Measurements from ENCODE around the gene HIF1A.
"Not testable (repeated sequence)": the region's sequence is repeated elsewhere in the genome, so short reads cannot be mapped to it uniquely, and the experiment has no call there.

Gene HIF1A

DNA sequence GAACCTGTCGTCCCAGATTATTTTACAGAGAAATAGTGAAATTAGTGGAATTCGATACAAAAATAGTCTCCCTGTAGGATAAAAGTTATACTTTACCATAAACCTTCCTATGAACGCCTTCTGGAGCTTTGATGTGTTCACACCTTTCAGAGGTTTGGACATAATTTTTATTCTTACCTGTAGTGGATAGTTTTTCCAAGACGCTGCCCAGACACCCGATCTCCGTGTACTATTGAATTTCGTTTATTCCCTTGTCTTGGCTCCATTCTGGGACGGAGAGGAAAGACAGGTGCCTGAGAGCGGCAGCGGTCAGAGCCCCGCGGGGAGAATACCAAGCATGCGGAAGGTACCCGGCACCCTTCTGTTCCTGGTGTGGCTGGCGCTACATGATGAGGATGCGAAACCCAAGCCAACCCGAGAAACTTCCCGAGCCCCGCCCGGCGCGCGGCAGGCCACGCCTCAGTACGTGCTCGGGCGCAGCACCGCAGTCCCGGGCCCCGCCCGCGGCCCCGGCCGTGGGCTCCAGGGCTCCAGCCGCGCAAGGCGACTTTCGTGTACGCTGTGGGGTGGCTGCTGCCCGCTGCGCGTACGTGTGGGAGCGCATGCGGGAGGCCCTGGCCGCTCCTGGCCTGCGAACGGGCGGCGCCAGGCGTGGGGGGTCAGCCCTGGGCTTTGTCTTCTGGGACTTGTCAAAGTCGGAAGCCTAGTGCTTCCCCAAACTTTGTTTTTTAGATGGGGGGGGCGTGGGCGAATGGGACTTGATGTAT, 55.6 kb downstream of the HIF1A start:
- DNase-seq = no peak

DNA sequence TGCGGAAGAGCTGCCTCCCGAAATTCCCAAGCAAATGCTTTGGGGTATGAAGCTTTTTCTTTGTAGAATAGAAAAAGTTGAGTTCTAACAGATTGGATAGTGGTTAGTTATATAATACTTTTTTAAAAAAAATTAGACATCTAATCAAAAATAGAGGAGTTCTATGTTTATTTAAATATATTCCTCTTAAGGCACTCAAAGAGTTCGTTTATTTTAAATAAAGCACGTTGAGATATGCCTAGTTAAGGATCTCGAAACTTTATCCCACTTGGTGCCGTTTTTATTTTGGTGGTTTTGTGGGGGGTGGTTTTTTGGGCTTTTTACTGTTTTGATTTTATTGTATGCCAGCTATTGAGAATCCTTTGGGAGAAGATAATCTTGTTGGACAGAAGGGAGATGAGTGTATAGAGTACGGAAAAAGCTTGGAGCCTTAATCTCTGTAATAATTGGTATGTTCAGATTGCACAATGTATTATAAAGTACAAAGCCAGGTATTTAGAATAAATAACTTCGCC, 56.2 kb downstream of the HIF1A start:
- DNase-seq = no peak

DNA sequence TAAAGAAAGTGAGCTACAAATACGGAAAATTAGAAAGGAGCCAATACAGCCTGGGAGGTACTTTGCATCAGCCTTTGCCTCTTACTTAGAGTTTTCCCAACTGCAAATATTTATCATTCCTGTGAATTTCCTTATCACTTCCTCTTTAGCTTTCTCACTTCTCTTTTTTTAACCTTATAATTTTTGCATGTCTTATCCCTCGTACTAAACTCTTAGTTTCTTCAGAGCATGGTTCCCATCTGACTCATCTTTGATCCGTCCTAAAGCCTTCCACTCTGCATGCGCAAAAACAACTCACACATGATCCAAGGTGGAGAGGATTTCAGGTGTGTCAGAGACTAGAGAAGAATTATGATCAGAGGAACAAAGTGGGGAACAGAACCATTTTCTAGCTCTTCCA, 57.3 kb downstream of the HIF1A start:
- no peak for DNase-seq

DNA sequence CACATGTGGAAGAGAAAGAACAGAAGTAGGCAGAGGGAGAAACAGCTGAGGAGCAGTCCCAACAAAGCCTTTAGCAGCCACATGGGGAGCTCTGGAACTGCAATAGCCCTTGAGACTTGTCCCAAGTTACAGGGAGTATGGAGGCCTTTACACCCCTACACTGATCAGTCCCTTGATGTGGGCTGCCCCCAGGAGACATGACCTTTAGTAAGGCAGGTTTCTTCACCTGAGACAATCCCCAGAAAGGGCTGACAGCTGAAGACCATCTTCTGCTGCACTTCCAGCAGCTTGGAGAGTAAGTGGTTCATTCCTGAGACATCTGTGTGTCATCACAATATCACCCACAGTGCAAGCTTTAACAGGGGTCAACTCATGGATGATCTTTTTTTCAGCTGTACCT, 58.3 kb downstream of the HIF1A start:
- no peak for DNase-seq

DNA sequence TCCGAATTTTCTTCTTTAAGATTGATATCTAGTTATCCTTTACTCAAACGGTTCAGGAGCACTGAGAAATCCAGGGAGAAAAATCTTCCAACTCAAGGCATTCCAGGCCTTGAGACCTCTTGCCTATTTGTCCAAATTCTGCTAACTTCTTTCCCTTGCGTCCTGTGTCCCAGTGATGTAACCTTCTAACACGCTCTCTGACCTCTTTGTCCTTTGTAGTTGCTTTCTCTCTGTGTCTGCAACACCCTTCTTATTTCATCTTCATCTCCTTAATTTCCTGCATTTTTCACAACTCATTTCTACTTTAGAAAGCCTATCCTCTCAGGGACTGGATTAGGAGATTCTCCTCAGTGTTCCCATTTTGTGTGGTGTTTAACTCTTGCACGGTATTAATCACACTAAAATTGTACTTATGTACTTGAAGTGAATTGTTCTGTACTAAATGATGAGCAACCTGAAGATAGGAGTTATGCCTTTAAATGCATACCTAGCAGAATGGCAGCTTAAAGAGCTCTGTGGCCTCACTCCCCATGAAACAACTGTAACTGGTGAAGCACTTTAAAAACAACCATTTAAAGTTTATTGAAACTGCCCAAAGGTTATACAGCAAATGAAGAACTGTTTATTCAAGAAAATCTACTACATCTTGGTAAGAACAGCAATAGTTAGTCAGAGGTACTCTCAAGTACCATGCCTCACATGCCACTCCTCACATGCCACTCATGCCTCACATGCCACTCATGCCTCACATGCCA, 59.5 kb downstream of the HIF1A start:
- no peak for DNase-seq

DNA sequence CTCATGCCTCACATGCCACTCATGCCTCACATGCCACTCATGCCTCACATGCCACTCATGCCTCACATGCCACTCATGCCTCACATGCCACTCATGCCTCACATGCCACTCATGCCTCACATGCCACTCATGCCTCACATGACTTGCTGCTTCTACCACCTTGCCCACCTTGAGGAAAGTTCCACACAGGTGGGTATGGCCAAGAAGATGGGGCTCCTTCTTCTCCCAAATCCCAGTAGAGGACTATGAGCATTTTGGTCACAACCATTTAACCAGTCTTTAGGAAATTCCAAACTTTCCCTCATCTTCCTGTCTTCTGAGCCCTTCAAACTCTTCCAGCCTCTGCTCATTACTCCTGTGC, 60.0 kb downstream of the HIF1A start:
- not testable (repeated sequence) for DNase-seq

DNA sequence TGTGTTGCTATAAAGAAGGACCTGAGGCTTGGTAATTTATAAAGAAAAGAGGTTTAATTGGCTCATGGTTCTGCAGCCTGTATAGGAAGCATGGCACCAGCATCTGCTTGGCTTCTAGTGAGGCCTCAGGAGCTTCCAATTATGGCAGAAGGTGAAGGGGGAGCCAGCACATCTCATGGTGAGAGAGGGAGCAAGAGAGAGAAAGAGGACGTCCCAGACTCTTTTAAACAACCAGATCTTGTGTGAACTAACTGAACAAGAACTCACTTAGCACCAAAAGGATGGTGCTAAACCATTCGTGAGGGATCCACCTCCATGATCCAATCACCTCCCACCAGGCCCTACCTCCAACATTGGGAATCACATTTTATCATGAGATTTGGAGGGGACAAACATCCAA, 60.8 kb downstream of the HIF1A start:
- no peak for DNase-seq

DNA sequence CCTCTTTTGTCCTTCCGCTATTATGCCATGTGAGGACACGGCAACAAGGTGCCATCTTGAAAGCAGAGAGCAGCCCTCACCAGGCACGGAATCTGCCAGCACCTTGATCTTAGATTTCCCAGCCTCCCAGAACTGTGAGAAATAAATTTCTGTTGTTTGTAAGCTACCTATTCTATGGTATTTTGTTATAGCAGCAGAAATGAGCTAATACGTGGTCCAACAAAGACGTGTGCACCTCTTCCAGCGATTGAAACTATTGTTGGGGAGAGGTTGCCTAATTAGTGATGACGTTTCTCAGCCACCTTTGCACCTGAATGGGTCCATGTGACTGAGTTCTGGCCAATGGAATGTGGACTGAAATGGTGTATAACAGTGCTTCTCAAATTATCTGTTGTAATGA, 64.6 kb downstream of the HIF1A start:
- no peak for DNase-seq

DNA sequence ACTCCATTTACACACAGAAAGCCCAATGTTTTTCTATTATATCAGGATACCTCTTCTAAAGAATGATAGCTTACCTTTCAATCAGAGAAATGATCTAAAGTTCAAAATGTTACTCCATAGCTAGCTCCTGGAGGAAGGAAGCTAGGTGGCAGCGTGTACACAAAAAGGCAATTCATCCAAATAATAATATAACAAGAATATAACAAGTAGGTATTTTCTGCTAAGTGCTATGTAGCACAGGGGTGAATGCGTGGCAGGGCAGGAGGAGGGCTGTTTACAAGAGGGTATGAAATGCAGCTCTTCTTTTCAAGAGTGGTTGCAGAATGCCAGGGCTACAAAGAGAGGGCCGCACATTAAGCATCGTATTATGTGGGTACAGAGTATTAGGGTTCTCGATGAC, 66.2 kb downstream of the HIF1A start:
- no peak for DNase-seq

DNA sequence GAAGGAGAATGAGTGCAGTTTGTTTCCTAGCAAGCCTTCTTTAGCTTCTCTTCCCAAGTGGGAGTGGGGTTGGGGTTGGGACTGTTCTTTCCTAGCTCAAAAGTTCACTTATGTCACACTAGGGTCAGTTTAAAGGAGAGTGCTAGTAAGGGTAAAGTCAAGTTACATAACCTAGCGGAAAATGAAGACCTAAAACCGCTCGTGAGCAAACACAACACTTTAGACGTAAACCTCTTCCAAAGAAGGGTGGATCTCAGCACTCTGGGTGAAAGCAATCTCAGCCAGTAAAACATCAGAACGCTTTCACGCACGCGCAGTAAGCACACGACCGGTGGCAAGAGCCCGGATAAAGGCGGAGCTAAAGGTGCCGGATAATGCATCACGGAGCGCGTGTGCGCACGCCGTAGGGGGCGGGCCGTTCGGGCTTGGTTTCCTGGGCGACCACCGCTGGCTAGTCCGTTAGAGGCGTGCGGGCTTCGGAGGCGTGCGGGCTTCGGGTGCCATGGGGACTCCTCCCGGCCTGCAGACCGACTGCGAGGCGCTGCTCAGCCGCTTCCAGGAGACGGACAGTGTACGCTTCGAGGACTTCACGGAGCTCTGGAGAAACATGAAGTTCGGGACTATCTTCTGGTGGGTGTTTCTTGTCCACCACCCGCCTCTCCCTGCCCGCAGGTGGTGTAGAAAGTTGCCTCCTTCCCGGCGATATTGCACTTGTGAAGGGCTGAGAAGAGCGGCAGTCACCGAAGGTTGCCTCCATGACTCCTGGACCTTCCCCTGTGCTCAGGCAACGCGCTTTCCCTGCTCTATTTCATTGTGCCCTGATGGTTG, 66.9 kb downstream of the HIF1A start, which contains the start of gene SNAPC1:
Gene SNAPC1, plus strand, starts transcription at position 462 of the 828 bp plus-strand sequence. Its CDS starts 41 bp downstream, at position 503.
- peak; percentile 94 to 98 for DNase-seq

DNA sequence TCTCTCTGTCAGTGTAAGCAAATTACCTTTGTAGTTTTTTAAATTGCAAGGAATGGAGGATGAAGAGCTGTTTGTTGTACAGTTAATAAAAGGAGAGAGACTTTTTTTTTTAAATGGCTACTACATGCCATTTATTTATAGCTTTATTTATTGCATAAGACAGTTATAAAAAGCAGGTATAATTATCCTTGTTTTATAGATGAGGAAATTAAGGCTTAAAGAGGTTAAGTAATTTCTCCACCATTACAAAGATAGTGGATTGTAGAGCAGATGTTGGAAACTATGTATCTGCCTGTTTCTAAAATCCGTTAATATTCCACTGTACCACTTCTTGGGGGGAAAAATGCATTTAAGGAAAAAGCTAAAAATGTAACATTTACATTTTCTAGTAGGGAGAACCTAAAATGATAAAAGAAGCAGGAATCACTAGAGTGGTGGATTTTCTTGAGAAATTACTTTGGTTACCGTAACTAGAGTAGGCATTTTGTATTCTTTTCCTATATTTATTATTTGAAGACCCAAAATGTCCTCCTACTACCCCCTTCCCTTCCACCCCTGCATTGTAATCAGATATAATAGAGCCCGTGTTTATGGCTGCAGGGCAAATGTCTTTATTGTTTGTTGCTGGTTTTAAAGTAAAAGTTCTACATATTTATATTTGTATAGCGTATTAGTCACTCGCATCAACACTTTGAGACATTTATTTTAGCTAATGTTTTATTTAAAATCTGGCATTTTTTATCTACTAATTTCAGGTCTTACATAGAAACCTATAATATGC, 69.2 kb downstream of the HIF1A start:
- no peak for DNase-seq

DNA sequence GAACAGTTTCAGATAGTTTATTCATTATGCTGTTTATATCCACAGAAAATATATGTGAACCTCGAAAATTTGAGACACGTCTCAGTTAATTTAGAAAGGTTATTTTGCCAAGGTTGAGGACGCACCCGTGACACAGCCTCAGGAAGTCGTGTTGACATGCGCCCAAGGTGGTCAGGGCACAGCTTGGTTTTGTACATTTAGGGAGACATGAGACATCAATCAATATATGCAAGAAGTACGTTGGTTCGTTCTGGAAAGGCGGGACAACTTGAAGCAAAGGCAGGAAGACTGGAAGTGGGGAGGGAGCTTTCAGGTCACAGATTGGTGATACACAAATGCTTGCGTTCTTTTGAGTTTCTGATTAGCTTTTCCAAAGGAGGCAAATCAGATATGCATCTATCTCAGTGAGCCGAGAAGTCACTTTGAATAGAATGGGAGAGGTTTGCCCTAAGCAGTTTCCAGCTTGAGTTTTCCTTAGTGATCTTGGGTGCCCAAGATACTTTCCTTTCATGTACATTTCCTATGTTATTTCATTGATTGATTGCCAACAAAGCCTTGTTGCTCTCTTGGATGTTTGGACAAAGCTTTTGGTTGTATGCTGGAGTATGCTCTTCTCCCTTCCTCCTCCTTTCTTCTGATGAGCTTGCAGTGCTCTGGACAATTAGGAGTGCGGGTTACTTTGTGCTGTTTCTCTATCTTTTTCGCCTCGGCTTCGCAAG, 70.1 kb downstream of the HIF1A start:
- DNase-seq = no peak

DNA sequence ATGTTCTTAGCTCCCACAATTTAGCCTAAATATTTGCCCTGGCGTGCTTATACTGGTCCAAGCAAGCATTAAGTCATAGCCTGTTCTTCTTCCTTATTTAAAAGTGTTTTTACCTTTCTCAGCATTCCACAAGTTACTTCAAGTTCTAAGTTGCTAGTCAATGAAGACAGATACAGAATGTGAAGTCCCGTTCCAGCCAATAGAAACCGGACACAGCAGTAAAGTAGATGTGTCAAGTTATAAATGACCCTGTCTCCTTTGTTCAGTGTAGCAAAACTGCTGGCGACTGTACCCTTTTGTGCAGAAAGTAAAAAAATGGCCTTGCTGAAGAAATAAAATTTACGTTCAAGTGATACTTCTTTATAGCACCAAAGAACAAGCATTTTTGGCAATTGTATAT, 70.8 kb downstream of the HIF1A start:
- DNase-seq = no peak

DNA sequence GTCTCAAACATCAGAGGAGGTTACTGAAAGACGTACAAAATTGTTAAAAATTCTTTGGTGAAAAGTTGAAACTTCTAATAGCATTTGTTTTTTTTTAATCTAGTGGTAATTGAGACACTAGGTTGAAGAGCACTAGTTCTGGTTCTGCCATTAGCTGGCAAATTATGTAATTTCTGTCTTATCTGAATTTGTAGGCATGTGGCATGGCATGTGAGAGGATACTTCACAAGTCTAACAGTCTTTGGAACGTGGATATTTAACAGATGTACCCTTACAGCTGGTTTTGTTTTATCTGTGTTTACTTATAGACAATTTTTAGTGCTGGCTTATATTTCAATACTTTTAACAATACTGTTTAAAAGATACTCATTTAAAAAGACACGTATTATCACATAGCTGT, 72.9 kb downstream of the HIF1A start:
- DNase-seq = no peak

DNA sequence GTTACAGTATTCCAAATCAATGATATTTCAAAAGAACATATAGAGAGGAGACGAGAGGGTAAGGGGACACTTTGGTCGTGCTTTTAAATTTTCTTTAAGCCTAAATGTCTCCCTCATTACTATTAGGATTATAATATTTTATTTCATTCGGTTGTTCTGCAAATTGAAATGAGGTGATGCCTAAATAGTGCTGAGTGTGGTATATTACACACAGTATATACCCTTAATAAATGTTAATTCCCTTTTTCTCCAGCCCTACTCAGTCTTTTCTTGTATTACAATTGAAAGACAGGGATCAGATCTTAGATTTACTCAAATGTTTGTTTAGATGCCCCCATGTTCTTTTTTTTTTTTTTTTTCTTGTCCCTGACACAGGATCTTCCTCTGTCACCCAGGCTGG, 74.6 kb downstream of the HIF1A start:
- no peak for DNase-seq

DNA sequence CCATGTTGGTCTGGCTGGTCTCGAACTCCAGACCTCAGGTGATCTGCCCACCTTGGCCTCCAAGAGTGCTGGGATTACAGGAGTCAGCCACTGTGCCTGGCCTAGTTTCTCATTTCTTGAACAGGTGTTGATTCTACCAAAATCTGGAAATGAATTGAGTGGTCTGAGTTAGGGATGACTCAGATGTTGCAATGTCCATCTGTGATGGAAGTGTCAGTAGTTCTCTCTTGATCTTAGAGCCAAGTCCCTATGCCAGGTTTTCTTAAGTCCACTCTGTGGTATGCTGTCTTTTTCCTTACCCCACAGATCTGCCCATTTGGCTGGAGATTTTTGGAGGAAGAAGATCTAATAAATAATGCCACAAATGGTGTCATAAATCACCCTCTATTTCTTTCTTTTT, 79.5 kb downstream of the HIF1A start:
- DNase-seq = no peak

DNA sequence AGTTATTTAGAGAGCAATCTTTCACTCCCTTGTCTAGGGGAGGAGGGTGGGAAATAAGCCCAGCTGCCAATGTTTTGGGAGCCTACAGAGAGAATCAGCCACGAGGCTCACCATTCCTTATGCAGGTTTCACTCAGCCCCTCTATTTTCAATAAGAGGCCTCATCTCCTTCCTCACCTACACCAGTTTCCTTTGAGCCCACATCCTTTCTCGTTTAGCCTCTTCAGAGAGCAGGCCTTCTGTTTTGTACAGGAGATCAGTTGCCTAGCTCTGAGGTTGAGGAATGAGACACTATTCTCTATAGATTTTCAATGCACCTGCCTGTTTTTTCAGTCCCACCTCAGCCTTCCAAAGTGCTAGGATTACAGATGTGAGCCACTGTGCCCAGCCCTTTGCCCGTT, 84.8 kb downstream of the HIF1A start:
- no peak for DNase-seq

DNA sequence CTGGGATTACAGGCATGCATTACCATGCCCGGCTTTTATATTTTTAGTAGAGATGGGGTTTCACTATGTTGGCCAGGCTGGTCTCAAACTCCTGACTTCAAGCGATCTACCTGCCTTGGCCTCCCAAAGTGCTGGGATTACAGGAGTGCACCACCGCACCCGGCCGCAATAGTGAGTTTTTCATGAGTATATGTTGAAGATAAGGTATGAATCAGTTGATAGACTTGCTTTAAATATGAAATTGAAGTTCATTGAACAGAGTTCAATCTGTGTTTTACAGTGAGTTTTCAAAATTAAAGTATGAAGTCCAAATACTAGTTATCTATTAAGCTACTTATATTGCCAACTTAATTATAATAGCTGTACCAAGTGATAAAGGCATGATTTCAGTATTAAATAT, 102.0 kb downstream of the HIF1A start:
- no peak for DNase-seq

All from NCI-H446 (cell line).